Activated CD4-positive, alpha-beta memory T cell treated with anti-CD3 and anti-CD28 coated beads for 36 hours (primary cell): ENCODE measurements around the gene RHOU. TPM values are rescaled to one million over a fixed set of nuclear protein-coding genes. Genes with fewer than 3 reads are reported as not detected.

Experiments
- CTCF ChIA-PET: fragments of 350-600 bp; sonication (Branson Sonifier 250); formaldehyde crosslinking; loops from one replicate; lab custom pipeline; 2021; ENCODE audit warnings: antibody characterized with exemption, inconsistent platforms; lab: Charles Lee
- POLR2A ChIA-PET: fragments of 350-600 bp; sonication (Branson Sonifier 250); formaldehyde crosslinking; loops from one replicate; lab custom pipeline; 2021; ENCODE audit warnings: antibody characterized with exemption; lab: Charles Lee
- DNase-seq: peaks from one replicate; pipeline ENCODE4 v3.0.0-alpha.2; 2020
- H3K27ac Mint-ChIP-seq: one replicate; pipeline ENCODE4 v1.8.0; 2021; ENCODE audit warnings: mixed read lengths
- H3K27me3 Mint-ChIP-seq: one replicate; pipeline ENCODE4 v1.8.0; 2021; ENCODE audit warnings: mixed read lengths
- H3K36me3 Mint-ChIP-seq: one replicate; pipeline ENCODE4 v1.8.0; 2021; ENCODE audit warnings: mixed read lengths
- H3K4me1 Mint-ChIP-seq: one replicate; pipeline ENCODE4 v1.8.0; 2021; ENCODE audit warnings: low read depth, mixed read lengths
- H3K4me3 Mint-ChIP-seq: one replicate; pipeline ENCODE4 v1.8.0; 2021; ENCODE audit warnings: mild to moderate bottlenecking, mixed read lengths
- H3K9me3 Mint-ChIP-seq: one replicate; pipeline ENCODE4 v1.8.0; 2021; ENCODE audit warnings: mixed read lengths
- intact Hi-C: fragments of 100-400 bp; cut with micrococcal nuclease; formaldehyde crosslinking; loops from one replicate; pipeline ENCODE4 v1.15.1; 2023
- total RNA-seq, 2 experiments: library from RNA; stranded (reverse); gene quantifications; one replicate each; pipeline ENCODE4 v1.2.3, GENCODE V29; 2021

RHOU gene
- total RNA-seq, 2 experiments from 2014 or later, result 0.57 to 0.68 TPM

- H3K27me3 Mint-ChIP-seq, result no peaks in the 10 kb centered on the region
- no peak overlapping the region for H3K4me3 Mint-ChIP-seq
- peaks cover 3% of the 10 kb centered on the region for H3K9me3 Mint-ChIP-seq
- no peak overlapping the region for H3K27ac Mint-ChIP-seq
- peak; percentile 52 for DNase-seq
- CTCF ChIA-PET, result interaction anchor here (1.3 to 1.9 kb wide), 4 partner anchors 9 to 67 kb away, joined by 5 to 10 read pairs (median 6); partner anchors contain the start of gene RHOU
- POLR2A ChIA-PET, result interaction anchor here (1.0 to 1.9 kb wide), 5 partner anchors 10 to 96 kb away, joined by 4 to 11 read pairs (median 5); no protein-coding TSS in a partner anchor
- H3K4me1 Mint-ChIP-seq, result peaks cover 9% of the 10 kb centered on the region
- intact Hi-C loops, result loop anchor here (1.0 to 10.0 kb wide), 8 partner anchors 11 to 333 kb away; partner anchors contain the start of gene RHOU
- H3K36me3 Mint-ChIP-seq, result no peaks in the 10 kb centered on the region
Measured at GRCh38 chr1:228794173-228794572, 58.9 kb downstream of the RHOU start.

- ChIA-PET CTCF (interaction anchor here (0.9 to 1.9 kb wide), 8 partner anchors 9 to 461 kb away, joined by 3 to 10 read pairs (median 5); partner anchors contain the start of gene RHOU), POLR2A (interaction anchor here (1.0 to 1.9 kb wide), 5 partner anchors 10 to 97 kb away, joined by 4 to 11 read pairs (median 5); no protein-coding TSS in a partner anchor)
- Mint-ChIP-seq H3K4me1 (peaks cover 9% of the 10 kb centered on the region), H3K9me3 (peaks cover 3% of the 10 kb centered on the region), H3K4me3 (no peak overlapping the region), H3K27me3 (peaks cover 2% of the 10 kb centered on the region), H3K27ac (no peak overlapping the region), H3K36me3 (no peaks in the 10 kb centered on the region)
- intact Hi-C loops, result loop anchor here (1.0 to 10.0 kb wide), 9 partner anchors 10 to 647 kb away; partner anchors contain the start of gene RHOU
- DNase-seq, result peak; percentile 68
Measured at GRCh38 chr1:228794810-228795209, 59.5 kb downstream of the RHOU start.

GRCh38 chr1:228795596-228795995, 60.3 kb downstream of the RHOU start:
- H3K27ac Mint-ChIP-seq, result no peak overlapping the region
- DNase-seq, result no peak
- no peaks in the 10 kb centered on the region for H3K36me3 Mint-ChIP-seq
- peaks cover 4% of the 10 kb centered on the region for H3K27me3 Mint-ChIP-seq
- POLR2A ChIA-PET, result interaction anchor here (1.9 kb wide), 1 partner anchor 9 kb away, joined by 11 read pairs; no protein-coding TSS in a partner anchor
- no peak overlapping the region for H3K4me3 Mint-ChIP-seq
- peaks cover 11% of the 10 kb centered on the region for H3K4me1 Mint-ChIP-seq
- CTCF ChIA-PET, result interaction anchor here (1.2 to 1.3 kb wide), 3 partner anchors 31 to 101 kb away, joined by 3 to 5 read pairs (median 3); no protein-coding TSS in a partner anchor
- H3K9me3 Mint-ChIP-seq, result peaks cover 3% of the 10 kb centered on the region
- intact Hi-C loops, result loop anchor here (2.0 to 10.0 kb wide), 4 partner anchors 15 to 647 kb away; no protein-coding TSS in a partner anchor

Other genes with a start within 250 kb of the RHOU start
- 100 to 1,000 TPM; 110 to 112 TPM for gene RNF187, start 248.1 kb upstream of the RHOU start, total RNA-seq